GM12874 (cell line): Measurements from ENCODE around the gene PHF20.

Experiments
- CTCF ChIP-seq: IDR thresholded peaks from 2 replicates; pipeline ENCODE4 v1.5.1; 2011; ENCODE audit warnings: low read depth, mild to moderate bottlenecking, control low read depth, low read length, moderate library complexity; ENCODE audit not compliant: insufficient read depth

The PHF20 gene

GRCh38 chr20:35837577-35838195, 65.9 kb downstream of the PHF20 start:
- no peak for TF ChIP-seq CTCF

- TF ChIP-seq CTCF = no peak
Measured at GRCh38 chr20:35838205-35838604, 66.4 kb downstream of the PHF20 start.

DNA sequence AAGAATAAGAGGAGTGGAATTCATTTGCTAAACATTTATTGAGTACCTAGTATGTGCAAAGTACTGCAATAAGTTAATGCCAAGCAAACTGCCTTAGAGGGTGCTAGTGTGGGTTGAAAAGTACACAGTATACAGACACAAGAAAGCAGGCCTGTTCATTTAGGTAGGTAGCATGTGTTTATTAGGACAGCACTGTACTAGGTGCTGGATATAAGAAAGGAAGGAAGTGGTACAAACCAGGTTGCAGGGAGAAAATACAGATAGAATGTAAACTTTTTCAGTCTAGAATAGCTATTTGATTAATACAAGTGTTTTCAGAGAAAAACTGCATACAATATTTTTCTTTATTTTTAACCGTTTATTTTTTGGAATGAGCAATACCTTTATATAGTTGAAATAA, 68.1 kb downstream of the PHF20 start:
- TF ChIP-seq CTCF = no peak

DNA sequence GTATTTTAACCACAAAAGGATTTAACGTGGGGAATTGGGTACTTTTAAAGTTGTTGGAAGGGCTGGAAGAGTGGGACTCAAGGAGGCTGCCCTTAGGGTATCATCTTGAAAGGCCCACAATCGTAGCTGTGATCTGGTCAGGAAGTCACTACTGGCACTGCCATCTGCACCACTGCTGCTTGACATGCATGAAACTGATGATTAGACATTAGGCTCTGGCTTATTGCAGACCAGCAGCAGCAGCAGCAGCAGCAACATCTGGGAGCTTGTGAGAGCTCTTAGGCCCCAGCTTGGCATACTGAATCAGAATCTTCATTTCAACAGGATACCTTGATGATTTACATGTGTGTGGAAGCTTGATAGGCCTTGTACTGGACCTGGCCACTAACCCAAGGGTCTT, 68.6 kb downstream of the PHF20 start:
- TF ChIP-seq CTCF = no peak

- no peak for TF ChIP-seq CTCF
Measured at GRCh38 chr20:35842361-35842760, 70.5 kb downstream of the PHF20 start.

DNA sequence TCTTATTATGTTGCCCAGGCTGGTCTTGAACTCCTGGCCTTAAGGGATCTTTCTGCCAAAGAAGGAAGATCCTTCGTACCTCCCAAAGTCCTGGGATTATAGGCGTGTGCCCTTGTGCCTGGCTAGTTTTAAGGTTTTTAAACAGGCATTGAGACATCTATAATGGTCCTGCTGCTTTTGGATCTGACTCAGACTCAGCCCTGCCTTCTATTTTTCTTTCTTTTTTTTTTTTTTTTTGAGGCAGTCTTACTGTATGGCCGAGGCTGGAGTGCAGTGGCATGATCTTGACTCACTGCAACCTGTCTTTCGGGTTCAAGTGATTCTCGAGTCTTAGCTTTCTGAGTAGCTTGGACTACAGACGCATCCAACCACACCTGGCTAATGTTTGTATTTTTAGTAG, 73.7 kb downstream of the PHF20 start:
- no peak for TF ChIP-seq CTCF

DNA sequence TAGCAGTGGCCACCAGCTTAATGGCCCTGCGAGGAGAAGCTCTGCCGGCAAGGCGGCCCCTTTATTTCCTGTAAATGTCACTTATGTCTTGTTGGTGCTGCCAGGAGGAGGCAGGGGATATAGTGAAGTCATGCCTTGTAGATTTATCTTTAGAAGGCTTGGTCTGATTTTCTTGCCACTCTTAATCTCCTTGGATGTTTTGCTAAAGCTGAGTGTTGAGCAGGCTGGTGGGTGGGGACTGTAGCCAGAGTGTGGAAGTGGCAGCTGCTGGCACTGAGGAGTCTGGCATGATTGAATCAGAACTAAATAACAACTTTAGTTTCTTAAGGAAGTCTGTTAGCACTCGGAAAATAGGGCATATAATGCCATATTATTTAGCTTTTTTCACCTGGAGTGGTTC, 77.9 kb downstream of the PHF20 start:
- no peak for TF ChIP-seq CTCF
